K562 (cell line): ENCODE results near the gene PRKAR2B. TPM values are rescaled to one million over a fixed set of nuclear protein-coding genes. Genes with fewer than 3 reads are reported as not detected.

Experiments
- ARID1B ChIP-seq: fragments of 450-650 bp; IDR thresholded peaks from 2 replicates; pipeline ENCODE4 v1.6.1; 2016; ENCODE audit warnings: antibody characterized with exemption, mild to moderate bottlenecking, inconsistent platforms
- CBX2 ChIP-seq: fragments of 200-600 bp; sonication (generic); IDR thresholded peaks from one replicate; pipeline ENCODE4 v1.6.1; 2012; ENCODE audit warnings: mild to moderate bottlenecking, low read length, inconsistent platforms; ENCODE audit not compliant: insufficient read depth, poor library complexity, severe bottlenecking
- CHD1 ChIP-seq: fragments of 200-600 bp; sonication (generic); IDR thresholded peaks from one replicate; pipeline ENCODE4 v1.6.1; 2012; ENCODE audit warnings: mild to moderate bottlenecking, moderate library complexity, low read length, inconsistent platforms
- EP300 ChIP-seq: IDR thresholded peaks from 2 replicates; pipeline ENCODE4 v1.6.1; 2012; ENCODE audit warnings: low read length, improper control_type of control experiment
- HDAC6 ChIP-seq: IDR thresholded peaks from 2 replicates; pipeline ENCODE4 v1.6.1; 2012; ENCODE audit warnings: low read depth, mild to moderate bottlenecking, control low read depth, inconsistent platforms, low read length, moderate library complexity
- HNRNPUL1 ChIP-seq: fragments of 200-400 bp; formaldehyde crosslinking; IDR thresholded peaks from 2 replicates; pipeline ENCODE4 v1.6.1; 2017; ENCODE audit warnings: low read length
- MXD1 ChIP-seq: fragments of 250-450 bp; sonication (Bioruptor Pico); IDR thresholded peaks from 2 replicates; pipeline ENCODE4 v1.8.0; 2021; ENCODE audit warnings: borderline replicate concordance, mild to moderate bottlenecking, moderate library complexity; ENCODE audit not compliant: poor library complexity, severe bottlenecking
- NR4A1 ChIP-seq, 2 experiments: fragments of 250-450 bp in 1 of 2; fragments of 450-650 bp in 1 of 2; sonication (Bioruptor Pico) in 1 of 2; IDR thresholded peaks; 2 replicates each; pipeline versions ENCODE4 v1.4.0 to v1.6.1; 2016 to 2020; ENCODE audit warnings: mild to moderate bottlenecking in 2 of 2, missing compliant biosample characterization in 1 of 2, missing genetic modification characterization in 1 of 2, moderate library complexity in 1 of 2
- POLR2A ChIP-seq: fragments of 450-650 bp; conservative IDR thresholded peaks from 2 replicates; pipeline ENCODE4 v1.6.1; 2016
- SMARCC2 ChIP-seq: fragments of 450-650 bp; IDR thresholded peaks from 2 replicates; pipeline ENCODE4 v1.6.1; 2017; ENCODE audit warnings: antibody characterized with exemption, moderate library complexity, mild to moderate bottlenecking, low read depth
- SMC3 ChIP-seq: conservative IDR thresholded peaks from 2 replicates; pipeline ENCODE4 v1.6.1; 2011; ENCODE audit warnings: low read depth, low read length, improper control_type of control experiment; ENCODE audit not compliant: insufficient read depth
- STAT6 ChIP-seq: sonication (generic); formaldehyde crosslinking; IDR thresholded peaks from 2 replicates; pipeline ENCODE4 v1.8.1; 2023; ENCODE audit warnings: mild to moderate bottlenecking, missing genetic modification reagents
- TBP ChIP-seq: optimal IDR thresholded peaks from 2 replicates; pipeline ENCODE3; 2011; ENCODE audit warnings: low read depth, low read length, improper control_type of control experiment
- XRCC3 ChIP-seq: fragments of 450-650 bp; IDR thresholded peaks from 2 replicates; pipeline ENCODE4 v1.6.1; 2017; ENCODE audit warnings: mild to moderate bottlenecking, moderate library complexity
- XRCC5 ChIP-seq: fragments of 200-400 bp; formaldehyde crosslinking; IDR thresholded peaks from 2 replicates; pipeline ENCODE4 v1.6.1; 2017; ENCODE audit warnings: low read depth, mild to moderate bottlenecking, low read length
- ZBTB26 ChIP-seq: fragments of 450-650 bp; formaldehyde crosslinking; IDR thresholded peaks from 2 replicates; pipeline ENCODE4 v1.4.0; 2022; ENCODE audit warnings: missing genetic modification characterization
- ZBTB34 ChIP-seq: fragments of 250-450 bp; sonication (Bioruptor Pico); IDR thresholded peaks from 2 replicates; pipeline ENCODE4 v1.8.0; 2021; ENCODE audit warnings: mild to moderate bottlenecking, moderate library complexity
- ZBTB49 ChIP-seq: sonication (generic); formaldehyde crosslinking; IDR thresholded peaks from 2 replicates; pipeline ENCODE4 v1.8.0; 2022; ENCODE audit warnings: missing genetic modification reagents, mild to moderate bottlenecking, borderline replicate concordance
- ZFPM2 ChIP-seq: fragments of 250-450 bp; sonication (Bioruptor Pico); IDR thresholded peaks from 2 replicates; pipeline ENCODE4 v1.5.1; 2022; ENCODE audit warnings: mild to moderate bottlenecking
- polyA plus RNA-seq, 8 experiments: library from polyadenylated mRNA; depleted of rRNA in 4 of 8; stranded (reverse) in 5 of 8; unstranded in 3 of 8; fragments of >200 nt; fragmentation: Nextera tagmentation in 2 of 8; fragmentation: Illumina TruSeq in 1 of 8; extraction: Ambion mirVana in 2 of 8; extraction: Trizol in 1 of 8; gene quantifications; 2 replicates each; pipeline versions ENCODE4 v1.2.1 to v1.2.3, GENCODE V29; 2011 to 2014; ENCODE audit warnings: inconsistent platforms in 1 of 8, missing spikeins in 1 of 8
- total RNA-seq, 7 experiments: library from RNA; depleted of rRNA in 6 of 7; stranded (reverse); fragments of >200 nt in 6 of 7; fragmentation: Illumina TruSeq in 2 of 7; extraction: Trizol in 2 of 7; gene quantifications; 2 replicates each; pipeline versions ENCODE4 v1.2.1 to v1.2.3, GENCODE V29; 2011 to 2021; ENCODE audit warnings: low replicate concordance in 1 of 7

Gene PRKAR2B
- total and polyA plus RNA-seq, 9 of the 15 experiments (the other 6 are each of a cell fraction or from before 2014, with no cell fraction given) = 59.0 to 173 (median 129) TPM

- TF ChIP-seq TBP = peak; percentile 87
- TF ChIP-seq ZBTB26 (CRISPR knock-in tag) = no peak
- TF ChIP-seq NR4A1 (CRISPR knock-in tag; IDR thresholded peaks at IDR 0.05) = 0 out of 2 replicates have a peak, but pooled peaks have one; percentile 84
- TF ChIP-seq NR4A1 (tag; IDR thresholded peaks at IDR 0.05) = peak; percentile 85; the same call in 1 of the 2 replicates
- no peak; the same call in 1 of the 2 replicates for TF ChIP-seq EP300
- peak; percentile 94 for TF ChIP-seq CHD1
- TF ChIP-seq CBX2 = no peak
- no peak for TF ChIP-seq HNRNPUL1
- TF ChIP-seq ARID1B = no peak
- no peak for TF ChIP-seq ZFPM2
- peak; percentile 31 for TF ChIP-seq MXD1
- TF ChIP-seq SMC3 = no peak
- TF ChIP-seq XRCC3 = no peak
- no peak for TF ChIP-seq HDAC6
- no peak for TF ChIP-seq ZBTB49 (CRISPR knock-in tag)
- TF ChIP-seq SMARCC2 = no peak
- TF ChIP-seq STAT6 (CRISPR knock-in tag) = no peak
- TF ChIP-seq POLR2A = peak; percentile 60; the same call in 1 of the 2 replicates
- 0 out of 2 replicates have a peak, but pooled peaks have one; percentile 46 for TF ChIP-seq XRCC5
- no peak for TF ChIP-seq ZBTB34
Observed at GRCh38 chr7:107044347-107045194, at the start of gene PRKAR2B (continued).
